Neuron (in vitro differentiated cells): Measurements from ENCODE around the gene RBM8A.
A peak's percentile ranks its signal among the peaks of the same experiment; 100 is the strongest.

Experiments
- H2AFZ ChIP-seq: one replicate; pipeline ENCODE4 v1.6.1; 2013; ENCODE audit warnings: low read depth, mild to moderate bottlenecking, inconsistent platforms, low read length, moderate library complexity
- H3K27me3 ChIP-seq: one replicate; pipeline ENCODE4 v1.6.1; 2013; ENCODE audit warnings: low read length; ENCODE audit not compliant: insufficient read depth
- H3K36me3 ChIP-seq: one replicate; pipeline ENCODE4 v1.6.1; 2013; ENCODE audit warnings: low read length; ENCODE audit not compliant: insufficient read depth
- H3K4me1 ChIP-seq: one replicate; pipeline ENCODE4 v1.6.1; 2013; ENCODE audit warnings: low read length; ENCODE audit not compliant: insufficient read depth
- H3K4me3 ChIP-seq: 2 replicates; pipeline ENCODE4 v1.5.1; 2013; ENCODE audit warnings: mild to moderate bottlenecking, low read length, moderate library complexity
- H3K9me3 ChIP-seq: one replicate; pipeline ENCODE4 v1.6.1; 2013; ENCODE audit warnings: low read length

RBM8A gene

GRCh38 chr1:145893306-145894055 is 33.8 kb downstream of the RBM8A start:
- no peaks in the 10 kb centered on the region for H3K36me3 ChIP-seq
- peaks cover 5% of the 10 kb centered on the region for H3K27me3 ChIP-seq
- H2AFZ ChIP-seq: no peak overlapping the region
- peaks cover 15% of the 10 kb centered on the region for H3K4me1 ChIP-seq
- H3K9me3 ChIP-seq: no peaks in the 10 kb centered on the region
- no peak overlapping the region for H3K4me3 ChIP-seq

- Histone ChIP-seq H2AFZ (no peak overlapping the region), H3K4me1 (peaks cover 10% of the 10 kb centered on the region), H3K9me3 (no peaks in the 10 kb centered on the region), H3K27me3 (peaks cover 5% of the 10 kb centered on the region), H3K36me3 (no peaks in the 10 kb centered on the region), H3K4me3 (no peak overlapping the region)
Observed at GRCh38 chr1:145892486-145893087, 34.7 kb downstream of the RBM8A start.

- no peak overlapping the region for H3K4me3 ChIP-seq
Observed at GRCh38 chr1:145891587-145892485, 35.4 kb downstream of the RBM8A start.

GRCh38 chr1:145891143-145891542 is 36.1 kb downstream of the RBM8A start:
- Histone ChIP-seq H3K9me3 (no peaks in the 10 kb centered on the region), H3K4me3 (no peak overlapping the region), H3K4me1 (peaks cover 10% of the 10 kb centered on the region), H3K27me3 (peaks cover 11% of the 10 kb centered on the region), H2AFZ (no peak overlapping the region), H3K36me3 (no peaks in the 10 kb centered on the region)

More at GRCh38 chr1:145891587-145892485, 35.4 kb downstream of the RBM8A start:
- Histone ChIP-seq H3K4me1 (peaks cover 10% of the 10 kb centered on the region), H3K9me3 (no peaks in the 10 kb centered on the region), H3K36me3 (no peaks in the 10 kb centered on the region), H2AFZ (no peak overlapping the region), H3K27me3 (peaks cover 6% of the 10 kb centered on the region)

GRCh38 chr1:145889722-145890121 is 37.6 kb downstream of the RBM8A start:
- Histone ChIP-seq H3K4me3 (no peak overlapping the region), H3K4me1 (peaks cover 13% of the 10 kb centered on the region), H2AFZ (no peak overlapping the region), H3K27me3 (peaks cover 15% of the 10 kb centered on the region), H3K9me3 (no peaks in the 10 kb centered on the region), H3K36me3 (no peaks in the 10 kb centered on the region)

- no peak overlapping the region for H3K4me3 ChIP-seq
- peaks cover 13% of the 10 kb centered on the region for H3K4me1 ChIP-seq
- no peak overlapping the region for H2AFZ ChIP-seq
- no peaks in the 10 kb centered on the region for H3K9me3 ChIP-seq
- no peaks in the 10 kb centered on the region for H3K36me3 ChIP-seq
- peaks cover 32% of the 10 kb centered on the region for H3K27me3 ChIP-seq
Observed at GRCh38 chr1:145887631-145888030, 39.7 kb downstream of the RBM8A start.

- no peaks in the 10 kb centered on the region for H3K36me3 ChIP-seq
- no peaks in the 10 kb centered on the region for H3K9me3 ChIP-seq
- H3K4me1 ChIP-seq: peaks cover 8% of the 10 kb centered on the region
- no peak overlapping the region for H3K4me3 ChIP-seq
- H2AFZ ChIP-seq: no peak overlapping the region
- peaks cover 34% of the 10 kb centered on the region for H3K27me3 ChIP-seq
Observed at GRCh38 chr1:145886816-145887215, 40.5 kb downstream of the RBM8A start.

GRCh38 chr1:145886390-145886789 is 40.9 kb downstream of the RBM8A start:
- Histone ChIP-seq H3K9me3 (no peaks in the 10 kb centered on the region), H2AFZ (no peak overlapping the region), H3K36me3 (no peaks in the 10 kb centered on the region), H3K4me1 (peaks cover 6% of the 10 kb centered on the region), H3K4me3 (peak overlapping the region; percentile 73), H3K27me3 (peaks cover 36% of the 10 kb centered on the region)

GRCh38 chr1:145885738-145886287 is 41.5 kb downstream of the RBM8A start, which contains the start of gene ANKRD35:
TSS of gene ANKRD35 (minus strand) at chr1:145885866. CDS start at chr1:145885758, 108 bp downstream.
- H3K9me3 ChIP-seq: no peaks in the 10 kb centered on the region
- H3K27me3 ChIP-seq: peaks cover 38% of the 10 kb centered on the region
- peaks cover 6% of the 10 kb centered on the region for H3K4me1 ChIP-seq

GRCh38 chr1:145884675-145885074 is 42.6 kb downstream of the RBM8A start:
- H3K4me1 ChIP-seq: peaks cover 9% of the 10 kb centered on the region

More at GRCh38 chr1:145885738-145886287, 41.5 kb downstream of the RBM8A start, which contains the start of gene ANKRD35:
- Histone ChIP-seq H2AFZ (peak within 1 kb of the TSS; percentile 88), H3K4me3 (peak within 1 kb of the TSS; percentile 73), H3K36me3 (no peaks in the 10 kb centered on the region)

GRCh38 chr1:145879775-145880174 is 47.5 kb downstream of the RBM8A start:
- Histone ChIP-seq H3K4me3 (no peak overlapping the region), H3K27me3 (peaks cover 63% of the 10 kb centered on the region), H3K4me1 (peaks cover 7% of the 10 kb centered on the region), H3K9me3 (peaks cover 2% of the 10 kb centered on the region), H2AFZ (no peak overlapping the region), H3K36me3 (no peaks in the 10 kb centered on the region)

More at GRCh38 chr1:145884675-145885074, 42.6 kb downstream of the RBM8A start:
- H3K27me3 ChIP-seq: peaks cover 45% of the 10 kb centered on the region
- no peak overlapping the region for H3K4me3 ChIP-seq
- no peak overlapping the region for H2AFZ ChIP-seq
- H3K36me3 ChIP-seq: no peaks in the 10 kb centered on the region
- no peaks in the 10 kb centered on the region for H3K9me3 ChIP-seq

- peaks cover 2% of the 10 kb centered on the region for H3K9me3 ChIP-seq
- no peaks in the 10 kb centered on the region for H3K36me3 ChIP-seq
- H3K27me3 ChIP-seq: peaks cover 61% of the 10 kb centered on the region
- no peak overlapping the region for H3K4me3 ChIP-seq
- no peak overlapping the region for H2AFZ ChIP-seq
- H3K4me1 ChIP-seq: peaks cover 7% of the 10 kb centered on the region
Observed at GRCh38 chr1:145878724-145879123, 48.6 kb downstream of the RBM8A start.
